ENCODE results near the gene RARRES1. TPM values are rescaled to one million over a fixed set of nuclear protein-coding genes. Genes with fewer than 3 reads are reported as not detected.

RARRES1 gene
- total RNA-seq, 2 experiments from 2014 or later: not detected

- no peak for TF ChIP-seq EZH2phosphoT487 (IDR thresholded peaks at IDR 0.05; ENCODE audit: borderline replicate concordance, low read depth, low read length)
- TF ChIP-seq, protein P1, sequence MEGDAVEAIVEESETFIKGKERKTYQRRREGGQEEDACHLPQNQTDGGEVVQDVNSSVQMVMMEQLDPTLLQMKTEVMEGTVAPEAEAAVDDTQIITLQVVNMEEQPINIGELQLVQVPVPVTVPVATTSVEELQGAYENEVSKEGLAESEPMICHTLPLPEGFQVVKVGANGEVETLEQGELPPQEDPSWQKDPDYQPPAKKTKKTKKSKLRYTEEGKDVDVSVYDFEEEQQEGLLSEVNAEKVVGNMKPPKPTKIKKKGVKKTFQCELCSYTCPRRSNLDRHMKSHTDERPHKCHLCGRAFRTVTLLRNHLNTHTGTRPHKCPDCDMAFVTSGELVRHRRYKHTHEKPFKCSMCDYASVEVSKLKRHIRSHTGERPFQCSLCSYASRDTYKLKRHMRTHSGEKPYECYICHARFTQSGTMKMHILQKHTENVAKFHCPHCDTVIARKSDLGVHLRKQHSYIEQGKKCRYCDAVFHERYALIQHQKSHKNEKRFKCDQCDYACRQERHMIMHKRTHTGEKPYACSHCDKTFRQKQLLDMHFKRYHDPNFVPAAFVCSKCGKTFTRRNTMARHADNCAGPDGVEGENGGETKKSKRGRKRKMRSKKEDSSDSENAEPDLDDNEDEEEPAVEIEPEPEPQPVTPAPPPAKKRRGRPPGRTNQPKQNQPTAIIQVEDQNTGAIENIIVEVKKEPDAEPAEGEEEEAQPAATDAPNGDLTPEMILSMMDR (conservative IDR thresholded peaks at IDR 0.05; ENCODE audit: low read length): no peak
- Histone ChIP-seq H3K27ac (ENCODE audit: low read depth, low read length, poor library complexity, severe bottlenecking) (no peak overlapping the region), H2AFZ (ENCODE audit: low read length) (no peak overlapping the region), H3K9me2 (ENCODE audit: insufficient read depth, low read length) (no peaks in the 10 kb centered on the region), H3K4me1 (ENCODE audit: insufficient read depth, low read length, poor library complexity, severe bottlenecking) (no peaks in the 10 kb centered on the region), H3K79me2 (ENCODE audit: insufficient read depth, low read depth, low read length) (no peaks in the 10 kb centered on the region), H4K20me1 (ENCODE audit: insufficient read depth, low read length) (no peaks in the 10 kb centered on the region), H3K4me2 (ENCODE audit: low read length) (no peak overlapping the region), H3K9me3 (ENCODE audit: low read length) (no peaks in the 10 kb centered on the region), H3K36me3 (ENCODE audit: insufficient read depth, low read length) (no peaks in the 10 kb centered on the region), H3K4me3 (ENCODE audit: low read depth, low read length, poor library complexity, severe bottlenecking) (no peak overlapping the region)
- POLR2A ChIA-PET: no interaction called here
- no TSS peak for BruUV-seq (replicated peaks)
- CTCF ChIA-PET (ENCODE audit: unreplicated experiment): no interaction called here
- no peak for DNase-seq (ENCODE audit: low spot score)
- intact Hi-C loops (cut with micrococcal nuclease; ENCODE audit: unreplicated experiment): no loop called here
These were observed 17.3 kb upstream of the RARRES1 start for GRCh38 chr3:158749526-158749925.

GRCh38 chr3:158748237-158748828, 16.1 kb upstream of the RARRES1 start:
- no TSS peak for BruUV-seq (replicated peaks)
- H3K79me2 ChIP-seq (ENCODE audit: insufficient read depth, low read depth, low read length): no peaks in the 10 kb centered on the region
- H3K4me3 ChIP-seq (ENCODE audit: low read depth, low read length, poor library complexity, severe bottlenecking): no peak overlapping the region
- H3K9me2 ChIP-seq (ENCODE audit: insufficient read depth, low read length): no peaks in the 10 kb centered on the region
- no peak overlapping the region for H3K27ac ChIP-seq (ENCODE audit: low read depth, low read length, poor library complexity, severe bottlenecking)
- CTCF ChIA-PET (ENCODE audit: unreplicated experiment): no interaction called here
- POLR2A ChIA-PET: no interaction called here
- no peak overlapping the region for H2AFZ ChIP-seq (ENCODE audit: low read length)
- H3K4me2 ChIP-seq (ENCODE audit: low read length): no peak overlapping the region
- intact Hi-C loops (cut with micrococcal nuclease; ENCODE audit: unreplicated experiment): no loop called here
- H3K4me1 ChIP-seq (ENCODE audit: insufficient read depth, low read length, poor library complexity, severe bottlenecking): peaks cover 4% of the 10 kb centered on the region
- TF ChIP-seq EZH2phosphoT487 (IDR thresholded peaks at IDR 0.05; ENCODE audit: borderline replicate concordance, low read depth, low read length): no peak
- TF ChIP-seq, protein P1 (conservative IDR thresholded peaks at IDR 0.05; ENCODE audit: low read length): no peak
- no peaks in the 10 kb centered on the region for H3K9me3 ChIP-seq (ENCODE audit: low read length)
- no peaks in the 10 kb centered on the region for H3K36me3 ChIP-seq (ENCODE audit: insufficient read depth, low read length)
- no peak for DNase-seq (ENCODE audit: low spot score)
- H4K20me1 ChIP-seq (ENCODE audit: insufficient read depth, low read length): no peaks in the 10 kb centered on the region

DNA sequence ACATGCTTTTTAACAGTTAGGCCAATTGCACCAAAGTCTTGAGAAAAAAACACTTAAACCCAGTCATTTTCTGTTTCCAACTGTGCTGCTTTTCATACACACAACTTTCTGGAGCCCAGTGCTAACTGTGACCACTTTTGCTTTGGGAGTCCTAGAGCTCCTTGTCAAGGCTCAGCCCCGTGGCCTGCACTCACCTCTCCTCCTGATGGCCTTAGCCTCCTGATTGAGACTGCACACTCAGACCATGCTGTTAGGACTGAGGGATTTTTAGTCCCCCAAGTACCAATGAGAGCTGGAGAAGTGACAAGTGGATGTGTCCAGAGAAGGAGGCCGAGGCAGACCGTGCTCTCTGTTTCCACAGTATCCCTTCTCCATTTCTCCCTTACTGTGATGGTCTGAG, 15.2 kb upstream of the RARRES1 start:
- POLR2A ChIA-PET: no interaction called here
- no peaks in the 10 kb centered on the region for H3K9me3 ChIP-seq (ENCODE audit: low read length)
- H3K4me2 ChIP-seq (ENCODE audit: low read length): no peak overlapping the region
- no peak overlapping the region for H3K4me3 ChIP-seq (ENCODE audit: low read depth, low read length, poor library complexity, severe bottlenecking)
- TF ChIP-seq EZH2phosphoT487 (IDR thresholded peaks at IDR 0.05; ENCODE audit: borderline replicate concordance, low read depth, low read length): no peak
- TF ChIP-seq, protein P1 (conservative IDR thresholded peaks at IDR 0.05; ENCODE audit: low read length): no peak
- CTCF ChIA-PET (ENCODE audit: unreplicated experiment): no interaction called here
- no peak overlapping the region for H3K27ac ChIP-seq (ENCODE audit: low read depth, low read length, poor library complexity, severe bottlenecking)
- no peaks in the 10 kb centered on the region for H4K20me1 ChIP-seq (ENCODE audit: insufficient read depth, low read length)
- H3K36me3 ChIP-seq (ENCODE audit: insufficient read depth, low read length): 0 out of 2 replicates have a peak, but pooled peaks cover 3% of the 10 kb centered on the region
- no peaks in the 10 kb centered on the region for H3K9me2 ChIP-seq (ENCODE audit: insufficient read depth, low read length)
- H2AFZ ChIP-seq (ENCODE audit: low read length): no peak overlapping the region
- H3K79me2 ChIP-seq (ENCODE audit: insufficient read depth, low read depth, low read length): no peaks in the 10 kb centered on the region
- intact Hi-C loops (cut with micrococcal nuclease; ENCODE audit: unreplicated experiment): no loop called here
- no peak for DNase-seq (ENCODE audit: low spot score)
- BruUV-seq (replicated peaks): no TSS peak
- H3K4me1 ChIP-seq (ENCODE audit: insufficient read depth, low read length, poor library complexity, severe bottlenecking): peaks cover 10% of the 10 kb centered on the region
